Glomerular visceral epithelial cell (primary cell): ENCODE measurements around the gene TANC1.
A peak's percentile ranks its signal among the peaks of the same experiment; 100 is the strongest.

Experiments
- DNase-seq: peaks from one replicate; pipeline ENCODE4 v3.0.0-alpha.2; 2016; ENCODE audit errors: extremely low spot score

Gene TANC1

GRCh38 chr2:159265171-159265576 lies 296.7 kb downstream of the TANC1 start:
- peak; percentile 40 for DNase-seq

- no peak for DNase-seq
Observed at GRCh38 chr2:159266554-159266953, 298.1 kb downstream of the TANC1 start.

- DNase-seq, result no peak
Observed at GRCh38 chr2:159267921-159268320, 299.5 kb downstream of the TANC1 start.

- no peak for DNase-seq
Observed at GRCh38 chr2:159270744-159271379, 302.4 kb downstream of the TANC1 start.

- no peak for DNase-seq
Observed at GRCh38 chr2:159272156-159272555, 303.7 kb downstream of the TANC1 start.

GRCh38 chr2:159275111-159275510 lies 306.7 kb downstream of the TANC1 start:
- no peak for DNase-seq

- DNase-seq, result no peak
Observed at GRCh38 chr2:159279700-159280099, 311.3 kb downstream of the TANC1 start.

GRCh38 chr2:159281002-159281401 lies 312.6 kb downstream of the TANC1 start:
- no peak for DNase-seq
